Vagina (tissue), 2 donors: ENCODE data around the gene SLC5A2.
"Not testable (repeated sequence)": the region's sequence is repeated elsewhere in the genome, so short reads cannot be mapped to it uniquely, and the experiment has no call there.

Experiments
- POLR2AphosphoS5 ChIP-seq, 2 donors: sonication (generic); formaldehyde crosslinking; IDR thresholded peaks; one replicate each; pipeline ENCODE4 v1.9.0; 2017; ENCODE audit warnings: antibody characterized with exemption in 2 of 2, mild to moderate bottlenecking in 2 of 2, low read depth in 1 of 2; ENCODE audit not compliant: insufficient read depth in 1 of 2
- TF ChIP-seq, protein P1 (sequence below), 3 experiments: fragments of 450-650 bp in 2 of 3; fragments of 200-600 bp in 1 of 3; sonication (generic) in 1 of 3; IDR thresholded peaks; one replicate each; pipeline ENCODE4 v1.5.1; 2017 to 2019; ENCODE audit warnings: antibody characterized with exemption in 3 of 3, mild to moderate bottlenecking in 2 of 3, moderate library complexity in 2 of 3

GRCh38 chr16:31445931-31446330 is 37.0 kb upstream of the SLC5A2 start:
- TF ChIP-seq, protein P1, sequence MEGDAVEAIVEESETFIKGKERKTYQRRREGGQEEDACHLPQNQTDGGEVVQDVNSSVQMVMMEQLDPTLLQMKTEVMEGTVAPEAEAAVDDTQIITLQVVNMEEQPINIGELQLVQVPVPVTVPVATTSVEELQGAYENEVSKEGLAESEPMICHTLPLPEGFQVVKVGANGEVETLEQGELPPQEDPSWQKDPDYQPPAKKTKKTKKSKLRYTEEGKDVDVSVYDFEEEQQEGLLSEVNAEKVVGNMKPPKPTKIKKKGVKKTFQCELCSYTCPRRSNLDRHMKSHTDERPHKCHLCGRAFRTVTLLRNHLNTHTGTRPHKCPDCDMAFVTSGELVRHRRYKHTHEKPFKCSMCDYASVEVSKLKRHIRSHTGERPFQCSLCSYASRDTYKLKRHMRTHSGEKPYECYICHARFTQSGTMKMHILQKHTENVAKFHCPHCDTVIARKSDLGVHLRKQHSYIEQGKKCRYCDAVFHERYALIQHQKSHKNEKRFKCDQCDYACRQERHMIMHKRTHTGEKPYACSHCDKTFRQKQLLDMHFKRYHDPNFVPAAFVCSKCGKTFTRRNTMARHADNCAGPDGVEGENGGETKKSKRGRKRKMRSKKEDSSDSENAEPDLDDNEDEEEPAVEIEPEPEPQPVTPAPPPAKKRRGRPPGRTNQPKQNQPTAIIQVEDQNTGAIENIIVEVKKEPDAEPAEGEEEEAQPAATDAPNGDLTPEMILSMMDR (IDR thresholded peaks at IDR 0.05): not testable (repeated sequence)
- not testable (repeated sequence) for TF ChIP-seq POLR2AphosphoS5 (IDR thresholded peaks at IDR 0.05; ENCODE audit: insufficient read depth in 1 of 2, low read depth in 1 of 2)
